ENCODE results near the gene CEP97.

DNA sequence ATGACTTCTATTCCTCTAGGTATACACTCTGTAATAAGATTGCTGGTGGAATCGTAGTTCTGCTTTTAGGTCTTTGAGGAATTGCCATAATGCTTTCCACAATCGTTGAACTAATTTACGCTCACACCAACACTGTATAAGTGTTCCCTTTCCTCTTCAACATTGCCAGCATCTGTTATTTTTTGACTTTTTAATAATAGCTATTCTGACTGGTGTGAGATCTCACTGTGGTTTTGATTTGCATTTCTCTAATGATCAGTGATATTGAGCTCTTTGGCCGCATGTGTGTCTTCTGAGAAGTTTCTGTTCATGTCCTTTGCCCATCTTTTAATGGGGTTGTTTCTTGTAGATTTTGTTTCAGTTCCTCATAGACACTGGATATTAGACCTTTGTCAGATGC is 67.4 kb downstream of the CEP97 start:
- TF ChIP-seq CTCF (IDR thresholded peaks at IDR 0.05): no peak
- no peak for TF ChIP-seq EP300 (IDR thresholded peaks at IDR 0.05)

All from suprapubic skin (tissue), 3 donors.